Smooth muscle cell (in vitro differentiated cells): ENCODE data around the gene EPHB4. TPM values are rescaled to one million over a fixed set of nuclear protein-coding genes. Genes with fewer than 3 reads are reported as not detected.

Experiments used
- DNase-seq: peaks from one replicate; lab custom pipeline; 2025; ENCODE audit not compliant: unreplicated experiment; lab: John Stamatoyannopoulos, UW
- H2AFZ ChIP-seq: fragments of 200-600 bp; sonication (generic); 2 replicates; pipeline ENCODE4 v1.6.0; 2016; ENCODE audit warnings: antibody characterized with exemption, low read depth, mild to moderate bottlenecking
- H3F3A ChIP-seq: fragments of 200-600 bp; sonication (generic); 2 replicates; pipeline ENCODE4 v1.6.0; 2017; ENCODE audit warnings: antibody characterized with exemption, low read depth
- H3K27ac ChIP-seq: fragments of 200-600 bp; sonication (generic); 2 replicates; pipeline ENCODE4 v1.5.1; 2016; ENCODE audit warnings: low read depth, mild to moderate bottlenecking
- H3K27me3 ChIP-seq: fragments of 200-600 bp; sonication (generic); 2 replicates; pipeline ENCODE4 v1.6.1; 2016; ENCODE audit warnings: low read depth, mild to moderate bottlenecking
- H3K36me3 ChIP-seq: fragments of 200-600 bp; sonication (generic); 2 replicates; pipeline ENCODE4 v1.5.1; 2016; ENCODE audit warnings: low read depth
- H3K4me1 ChIP-seq: fragments of 200-600 bp; sonication (generic); 2 replicates; pipeline ENCODE4 v1.5.1; 2016; ENCODE audit warnings: low read depth
- H3K4me2 ChIP-seq: fragments of 200-600 bp; sonication (generic); 2 replicates; pipeline ENCODE4 v1.6.0; 2016; ENCODE audit warnings: mild to moderate bottlenecking
- H3K4me3 ChIP-seq: fragments of 200-600 bp; sonication (generic); 2 replicates; pipeline ENCODE4 v1.5.1; 2016; ENCODE audit warnings: mild to moderate bottlenecking
- H3K79me2 ChIP-seq: fragments of 200-600 bp; sonication (generic); 2 replicates; pipeline ENCODE4 v1.6.0; 2016; ENCODE audit warnings: low read depth, mild to moderate bottlenecking
- H3K9ac ChIP-seq: fragments of 200-600 bp; sonication (generic); 2 replicates; pipeline ENCODE4 v1.6.0; 2016; ENCODE audit warnings: low read depth
- H3K9me3 ChIP-seq: fragments of 200-600 bp; sonication (generic); replicated peaks from 2 replicates; pipeline ENCODE4 v1.5.1; 2016; ENCODE audit warnings: low read depth
- H4K20me1 ChIP-seq: fragments of 200-600 bp; sonication (generic); 2 replicates; pipeline ENCODE4 v1.6.0; 2016; ENCODE audit warnings: low read depth
- WGBS: methylation state at CpG from one replicate; pipeline ENCODE4 v1.1.7; 2016; ENCODE audit warnings: low lambda C conversion rate; 5-methylcytosine and 5-hydroxymethylcytosine counted together
- polyA plus RNA-seq: library from polyadenylated mRNA; unstranded; fragments of >200 nt; fragmentation: Nextera tagmentation; extraction: Ambion mirVana; gene quantifications from 2 replicates; pipeline ENCODE4 v1.2.1, GENCODE V29; 2016
- total RNA-seq: library from RNA; depleted of rRNA; stranded (reverse); fragments of >200 nt; gene quantifications from 2 replicates; pipeline ENCODE4 v1.2.3, GENCODE V29; 2014
- TF ChIP-seq, protein P1 (sequence below): fragments of 200-600 bp; sonication (generic); IDR thresholded peaks from 2 replicates; pipeline ENCODE4 v1.5.1; 2017; ENCODE audit warnings: borderline replicate concordance, mild to moderate bottlenecking, antibody characterized with exemption; ENCODE audit not compliant: insufficient read depth, poor library complexity, severe bottlenecking

Gene EPHB4
- 45.4 and 49.4 TPM in 2 replicates for total RNA-seq
- 50.5 and 56.3 TPM in 2 replicates for polyA plus RNA-seq

DNA sequence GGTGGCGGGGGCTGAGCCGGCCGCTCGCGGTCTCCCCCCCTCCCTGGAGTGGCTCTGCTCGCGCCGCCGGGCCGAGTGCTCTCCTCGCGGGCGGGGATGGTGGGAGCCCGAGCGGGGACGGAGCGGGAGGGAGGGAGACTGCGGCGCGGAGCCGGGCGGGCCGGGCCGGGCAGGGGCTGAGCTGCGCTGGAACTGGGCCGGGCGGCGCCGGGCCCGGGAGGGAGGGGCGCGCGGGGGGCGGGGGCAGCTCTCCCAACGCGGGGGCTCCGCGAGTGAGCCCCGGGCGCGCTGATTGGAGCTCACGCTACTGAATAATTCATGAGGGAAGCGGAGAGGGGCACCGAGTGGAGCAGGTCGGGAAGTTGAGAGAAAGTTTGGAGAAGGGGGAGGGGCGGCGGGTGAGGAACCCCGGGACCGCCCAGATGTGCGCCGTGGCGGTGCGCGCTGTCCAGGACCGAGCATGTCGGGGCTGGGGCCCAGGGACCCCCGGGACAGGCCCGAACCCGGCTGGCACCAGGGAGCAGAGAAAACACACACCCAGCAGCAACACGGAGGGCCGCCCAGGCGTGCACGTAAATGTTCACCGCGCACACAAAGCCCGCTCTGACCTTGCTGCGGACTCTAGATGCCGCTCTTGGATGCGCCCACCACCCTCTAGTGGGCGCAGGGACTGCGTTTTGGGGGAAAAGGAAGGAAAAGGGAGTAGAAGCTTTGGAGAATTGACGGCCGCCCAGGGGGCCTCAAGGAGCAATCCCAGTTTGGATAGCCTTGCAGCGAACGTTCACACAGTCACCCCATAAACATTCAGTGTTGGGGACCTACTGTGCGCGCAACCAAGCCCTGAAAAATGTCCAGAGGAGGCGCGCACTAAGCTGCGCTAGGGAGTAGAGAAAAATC lies at the start of gene EPHB4:
EPHB4 (minus strand) TSS at position 194 of the 897 bp plus-strand sequence. CDS start 493 bp downstream, outside the sequence.
- no peaks in the 10 kb centered on the region for H3F3A ChIP-seq
- peak within 1 kb of the TSS; percentile 92 for H3K4me2 ChIP-seq
- peak within 1 kb of the TSS; percentile 94 for H2AFZ ChIP-seq
- no peak within 1 kb of the TSS for H3K27ac ChIP-seq
- peaks cover 4% of the 10 kb centered on the region for H3K4me1 ChIP-seq
- peaks cover 28% of the 10 kb centered on the region for H3K79me2 ChIP-seq
- peak; percentile 74 for DNase-seq
- peak within 1 kb of the TSS; percentile 51 for H3K9ac ChIP-seq
- WGBS, result under 1% methylated on average over 55 of the region's 80 CpGs
- H3K36me3 ChIP-seq, result no peaks in the 10 kb centered on the region
- peaks cover 41% of the 10 kb centered on the region for H4K20me1 ChIP-seq
- TF ChIP-seq, protein P1, sequence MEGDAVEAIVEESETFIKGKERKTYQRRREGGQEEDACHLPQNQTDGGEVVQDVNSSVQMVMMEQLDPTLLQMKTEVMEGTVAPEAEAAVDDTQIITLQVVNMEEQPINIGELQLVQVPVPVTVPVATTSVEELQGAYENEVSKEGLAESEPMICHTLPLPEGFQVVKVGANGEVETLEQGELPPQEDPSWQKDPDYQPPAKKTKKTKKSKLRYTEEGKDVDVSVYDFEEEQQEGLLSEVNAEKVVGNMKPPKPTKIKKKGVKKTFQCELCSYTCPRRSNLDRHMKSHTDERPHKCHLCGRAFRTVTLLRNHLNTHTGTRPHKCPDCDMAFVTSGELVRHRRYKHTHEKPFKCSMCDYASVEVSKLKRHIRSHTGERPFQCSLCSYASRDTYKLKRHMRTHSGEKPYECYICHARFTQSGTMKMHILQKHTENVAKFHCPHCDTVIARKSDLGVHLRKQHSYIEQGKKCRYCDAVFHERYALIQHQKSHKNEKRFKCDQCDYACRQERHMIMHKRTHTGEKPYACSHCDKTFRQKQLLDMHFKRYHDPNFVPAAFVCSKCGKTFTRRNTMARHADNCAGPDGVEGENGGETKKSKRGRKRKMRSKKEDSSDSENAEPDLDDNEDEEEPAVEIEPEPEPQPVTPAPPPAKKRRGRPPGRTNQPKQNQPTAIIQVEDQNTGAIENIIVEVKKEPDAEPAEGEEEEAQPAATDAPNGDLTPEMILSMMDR, result peak; percentile 32
- no peaks in the 10 kb centered on the region for H3K9me3 ChIP-seq
- H3K4me3 ChIP-seq, result peak within 1 kb of the TSS; percentile 94
- H3K27me3 ChIP-seq, result no peaks in the 10 kb centered on the region

DNA sequence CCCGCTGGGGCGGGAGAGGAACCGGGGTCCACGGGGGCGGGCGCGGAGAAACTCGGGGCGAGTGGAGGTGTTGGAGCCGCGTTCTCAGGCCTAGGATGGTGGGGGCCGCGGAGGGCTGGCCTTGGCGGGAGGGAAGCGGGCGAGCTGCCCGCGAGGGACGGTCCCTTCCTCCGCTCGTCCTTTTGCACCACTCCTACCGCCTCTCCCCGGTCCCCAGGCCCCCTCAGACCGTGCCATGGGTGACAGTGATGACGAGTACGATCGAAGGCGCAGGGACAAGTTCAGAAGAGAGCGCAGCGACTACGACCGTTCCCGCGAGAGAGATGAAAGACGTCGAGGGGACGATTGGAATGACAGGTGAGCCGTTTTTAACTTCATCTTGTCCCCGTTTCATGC lies 48.0 kb upstream of the EPHB4 start:
- H3K4me2 ChIP-seq, result peak overlapping the region; percentile 90
- H4K20me1 ChIP-seq, result peaks cover 50% of the 10 kb centered on the region
- H3K4me3 ChIP-seq, result peak overlapping the region; percentile 100
- peak overlapping the region; percentile 98 for H3K9ac ChIP-seq
- H3K27ac ChIP-seq, result peak overlapping the region; percentile 97
- H3K36me3 ChIP-seq, result peaks cover 11% of the 10 kb centered on the region
- H3K4me1 ChIP-seq, result peaks cover 20% of the 10 kb centered on the region
- under 1% methylated on average over 26 of the region's 39 CpGs for WGBS
- H3K79me2 ChIP-seq, result peaks cover 54% of the 10 kb centered on the region
- H3K27me3 ChIP-seq, result no peaks in the 10 kb centered on the region
- peak overlapping the region; percentile 77 for H2AFZ ChIP-seq
- TF ChIP-seq, protein P1, result no peak
- no peak for DNase-seq
- H3K9me3 ChIP-seq, result no peaks in the 10 kb centered on the region
- H3F3A ChIP-seq, result peaks cover 10% of the 10 kb centered on the region

DNA sequence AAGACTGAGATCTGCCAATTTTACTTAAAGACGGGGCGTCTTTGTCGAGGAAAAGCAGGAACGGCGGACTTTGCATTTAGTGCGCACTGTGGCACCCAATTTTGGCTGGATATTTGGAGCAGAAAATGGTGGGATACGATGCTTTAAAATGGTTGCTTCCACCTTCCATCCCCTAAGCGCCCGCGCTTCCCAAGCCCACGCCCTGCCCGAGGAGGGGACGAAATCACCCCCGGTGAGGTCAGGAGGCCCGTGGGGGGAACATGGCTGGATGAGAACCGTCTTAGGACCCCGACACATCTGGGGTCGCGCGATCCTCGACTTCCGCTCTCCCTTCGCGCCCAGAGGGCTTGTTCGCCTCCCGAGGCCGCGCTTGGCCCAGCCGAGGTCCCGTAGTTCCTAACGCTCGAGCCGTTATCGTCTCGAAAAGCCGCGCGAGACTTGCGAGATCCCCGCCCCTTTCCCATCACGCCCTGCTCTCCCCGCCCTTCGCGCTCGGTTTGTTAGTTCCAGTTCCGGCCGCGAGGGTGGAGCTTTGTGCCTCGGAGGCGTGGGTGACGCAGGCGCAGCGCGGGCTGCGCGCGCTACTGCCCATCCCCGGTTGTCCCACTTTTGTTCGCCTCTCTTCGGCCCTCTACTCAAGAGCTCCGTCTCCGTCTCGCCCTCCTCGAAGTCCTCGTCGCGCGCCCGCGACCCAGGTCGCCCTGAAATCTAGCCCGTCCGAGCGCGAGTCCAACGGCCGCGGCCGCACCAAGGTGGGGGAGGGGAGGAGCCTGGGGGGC lies 47.4 kb upstream of the EPHB4 start, which contains the start of gene SRRT:
SRRT (plus strand) TSS at position 527 of the 779 bp plus-strand sequence. CDS start 488 bp downstream, outside the sequence.
- Histone ChIP-seq H4K20me1 (peaks cover 44% of the 10 kb centered on the region), H2AFZ (peak within 1 kb of the TSS; percentile 83), H3K9ac (peak within 1 kb of the TSS; percentile 98), H3K4me3 (peak within 1 kb of the TSS; percentile 100), H3K9me3 (no peaks in the 10 kb centered on the region), H3K79me2 (peaks cover 49% of the 10 kb centered on the region), H3K4me1 (peaks cover 19% of the 10 kb centered on the region), H3F3A (peaks cover 10% of the 10 kb centered on the region), H3K27ac (peak within 1 kb of the TSS; percentile 97), H3K4me2 (peak within 1 kb of the TSS; percentile 90), H3K27me3 (no peaks in the 10 kb centered on the region), H3K36me3 (peaks cover 11% of the 10 kb centered on the region)
- TF ChIP-seq, protein P1, result no peak
- DNase-seq, result peak; percentile 86
- WGBS, result 3% methylated on average over 73 of the region's 79 CpGs
